Endometrial microvascular endothelial cells (primary cell): Measurements from ENCODE around the gene NELFB. TPM values are rescaled to one million over a fixed set of nuclear protein-coding genes. Genes with fewer than 3 reads are reported as not detected.
"Not testable (repeated sequence)": the region's sequence is repeated elsewhere in the genome, so short reads cannot be mapped to it uniquely, and the experiment has no call there.

Experiments used
- in situ Hi-C: cut with HindIII; loops from 2 replicates; pipeline ENCODE4 v1.10.0; 2017; ENCODE audit warnings: low sequenced_read_pairs, low pct_unique_long_range_greater_than_20kb; ENCODE audit errors: inconsistent ontology term
- total RNA-seq: library from RNA; depleted of rRNA; stranded (reverse); fragments of >200 nt; gene quantifications from one replicate; pipeline ENCODE4 v1.2.3, GENCODE V29; 2015; ENCODE audit errors: inconsistent ontology term

The NELFB gene
- total RNA-seq, 1 donor from 2014 or later, result 72.0 TPM

- in situ Hi-C loops, result no loop called here
These were observed 11.3 kb upstream of the NELFB start for GRCh38 chr9:137243626-137244485.

- in situ Hi-C loops, result no loop called here
These were observed 10.4 kb upstream of the NELFB start for GRCh38 chr9:137244486-137245449.

- in situ Hi-C loops, result no loop called here
These were observed 9.4 kb upstream of the NELFB start for GRCh38 chr9:137245450-137246421.

GRCh38 chr9:137247135-137247915 is 7.8 kb upstream of the NELFB start:
- in situ Hi-C loops, result no loop called here

- in situ Hi-C loops, result no loop called here
These were observed 7.3 kb upstream of the NELFB start for GRCh38 chr9:137247916-137248175.

- in situ Hi-C loops, result no loop called here
These were observed 4.6 kb upstream of the NELFB start for GRCh38 chr9:137250329-137251193.

GRCh38 chr9:137251194-137251461 is 4.0 kb upstream of the NELFB start, which contains the start of gene STPG3:
TSS of gene STPG3 (plus strand) at chr9:137251286. CDS start at chr9:137251287, 1 bp downstream.
- in situ Hi-C loops, result no loop called here

- in situ Hi-C loops, result no loop called here
These were observed 3.4 kb upstream of the NELFB start for GRCh38 chr9:137251490-137252268.

GRCh38 chr9:137252555-137253506 is 2.3 kb upstream of the NELFB start:
- in situ Hi-C loops, result no loop called here

- in situ Hi-C loops, result no loop called here
These were observed 1.2 kb upstream of the NELFB start for GRCh38 chr9:137253717-137254623.

GRCh38 chr9:137255448-137256114 is 454 bp downstream of the NELFB start:
- in situ Hi-C loops, result no loop called here

GRCh38 chr9:137256362-137256761 is 1.2 kb downstream of the NELFB start:
- in situ Hi-C loops, result no loop called here

- in situ Hi-C loops, result no loop called here
These were observed 1.7 kb downstream of the NELFB start for GRCh38 chr9:137256856-137257255.

- in situ Hi-C loops, result not testable (repeated sequence)
These were observed 7.2 kb downstream of the NELFB start for GRCh38 chr9:137262173-137262908.
